Embryonic facial prominence (tissue), 1 donor: ENCODE measurements around the gene CBR1.

Experiments
- DNase-seq: peaks from one replicate; pipeline ENCODE4 v3.0.0-alpha.2; 2016; ENCODE audit errors: extremely low spot score

Gene CBR1

DNA sequence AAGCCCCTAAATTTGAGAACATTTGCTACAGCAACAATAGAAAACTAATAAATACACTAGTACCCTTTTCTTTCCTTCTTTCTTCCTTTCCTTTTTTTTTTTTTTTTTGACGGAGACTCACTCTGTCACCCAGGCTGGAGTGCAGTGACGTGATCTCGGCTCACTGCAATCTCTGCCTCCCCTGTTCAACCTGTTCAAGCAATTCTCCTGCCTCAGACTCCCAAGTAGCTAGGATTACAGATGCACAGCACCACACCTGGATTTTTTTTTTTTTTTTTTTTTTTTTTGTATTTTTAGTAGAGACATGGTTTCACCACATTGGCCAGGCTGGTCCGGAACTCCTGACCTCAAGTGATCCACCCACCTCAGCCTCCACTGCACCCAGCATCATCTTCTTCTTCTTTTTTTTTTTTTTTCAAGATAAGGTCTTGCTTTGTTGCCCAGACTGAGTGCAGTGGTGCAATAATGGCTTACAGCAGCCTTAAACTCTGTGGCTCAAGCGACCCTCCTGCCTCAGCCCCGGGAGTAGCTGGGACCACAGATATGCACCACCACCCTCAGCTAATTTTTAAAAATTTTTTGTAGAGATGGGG lies 45.4 kb downstream of the CBR1 start:
- no peak for DNase-seq

DNA sequence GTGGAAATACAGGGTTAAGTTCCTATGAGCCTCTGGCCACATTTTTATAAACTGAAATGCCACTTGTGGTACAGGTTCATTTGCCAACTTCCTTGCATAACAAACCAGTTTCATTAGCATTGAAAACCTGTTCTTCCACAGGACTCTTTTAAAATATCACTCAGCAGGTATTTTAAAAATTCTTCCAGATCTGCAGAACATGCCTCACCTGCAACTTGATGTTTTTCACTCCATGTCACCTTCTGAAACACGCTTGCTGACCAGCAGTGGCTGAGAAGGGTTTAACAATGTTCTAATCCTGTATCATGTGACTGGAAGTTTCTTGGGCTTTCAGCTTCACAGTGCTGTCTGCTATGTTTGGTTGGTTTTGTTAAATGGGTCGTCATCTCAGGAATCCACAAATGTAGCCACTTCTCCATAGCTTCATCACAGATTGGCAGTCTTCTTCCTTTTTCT lies 47.5 kb downstream of the CBR1 start:
- DNase-seq = no peak

DNA sequence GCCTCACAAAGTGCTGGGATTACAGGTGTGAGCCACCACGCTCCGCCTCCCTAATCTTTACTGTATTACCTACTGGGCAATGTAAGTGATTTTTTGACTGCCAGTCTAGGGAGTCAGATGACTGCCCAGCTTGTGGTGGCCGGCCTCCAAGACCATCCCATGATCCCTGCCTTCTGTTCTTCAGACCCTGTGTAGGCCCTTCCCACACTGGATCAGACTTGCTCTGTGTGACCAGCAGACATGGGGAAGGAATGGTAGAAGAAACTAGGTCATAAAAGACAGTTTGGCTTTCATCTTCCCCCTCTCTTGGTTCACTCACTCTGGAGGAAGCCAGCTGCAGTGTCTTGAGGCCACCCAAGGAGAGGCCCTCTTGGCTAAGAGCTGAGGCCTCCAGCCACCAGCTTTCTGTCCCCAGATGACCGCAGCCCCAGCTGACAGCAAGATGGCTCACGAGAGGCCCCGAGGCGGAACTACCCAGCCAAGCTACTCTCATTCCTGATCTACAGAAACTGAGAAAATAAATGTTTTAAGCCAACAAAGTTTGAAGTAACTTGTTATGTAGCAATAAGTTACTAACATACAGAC lies 50.6 kb downstream of the CBR1 start:
- no peak for DNase-seq
